OCI-LY3 (cell line): Measurements from ENCODE around the gene MIB2.

Experiments used
- H2AFZ ChIP-seq: fragments of 200-600, 300-600 bp; shearing (Covaris generic); 2 replicates; pipeline ENCODE4 v1.6.0; 2014; ENCODE audit warnings: antibody characterized with exemption, low read depth, low read length
- H3K27ac ChIP-seq: fragments of 200-600, 300-600 bp; sonication (generic); 2 replicates; pipeline ENCODE4 v1.5.1; 2014; ENCODE audit warnings: mild to moderate bottlenecking, low read length, moderate library complexity, mixed read lengths
- H3K27me3 ChIP-seq: fragments of 200-600, 300-600 bp; sonication (generic); 2 replicates; pipeline ENCODE4 v1.6.1; 2014; ENCODE audit warnings: low read depth, low read length, mixed read lengths
- H3K36me3 ChIP-seq: fragments of 200-600, 300-600 bp; sonication (generic); replicated peaks from 2 replicates; pipeline ENCODE3; 2014; ENCODE audit warnings: low read depth, low read length, mixed read lengths
- H3K4me1 ChIP-seq: fragments of 300-600, 200-600 bp; sonication (generic); 2 replicates; pipeline ENCODE4 v1.6.1; 2014; ENCODE audit warnings: low read length, mixed read lengths
- H3K4me2 ChIP-seq: fragments of 200-600, 300-600 bp; sonication (generic); 2 replicates; pipeline ENCODE4 v1.6.1; 2014; ENCODE audit warnings: low read length, mixed read lengths
- H3K4me3 ChIP-seq: fragments of 300-600, 200-600 bp; sonication (generic); 2 replicates; pipeline ENCODE4 v1.5.1; 2014; ENCODE audit warnings: antibody characterized with exemption, mild to moderate bottlenecking, low read length, moderate library complexity
- H3K79me2 ChIP-seq: fragments of 300-600, 200-600 bp; shearing (Covaris generic); 2 replicates; pipeline ENCODE4 v1.6.1; 2014; ENCODE audit warnings: mild to moderate bottlenecking, low read length, mixed read lengths
- H3K9ac ChIP-seq: fragments of 300-600, 200-600 bp; shearing (Covaris generic); 2 replicates; pipeline ENCODE4 v1.6.0; 2014; ENCODE audit warnings: mild to moderate bottlenecking, low read length, moderate library complexity
- H3K9me3 ChIP-seq: fragments of 200-600, 300-600 bp; shearing (Covaris generic); 2 replicates; pipeline ENCODE4 v1.6.1; 2014; ENCODE audit warnings: low read length, mixed read lengths; ENCODE audit not compliant: insufficient read depth
- H4K20me1 ChIP-seq: fragments of 200-600, 300-600 bp; sonication (generic); 2 replicates; pipeline ENCODE4 v1.6.1; 2016; ENCODE audit warnings: low read length, mixed read lengths; ENCODE audit not compliant: insufficient read depth
- CTCF ChIP-seq: fragments of 200-600, 300-600 bp; sonication (generic); IDR thresholded peaks from 2 replicates; pipeline ENCODE4 v1.5.1; 2014; ENCODE audit warnings: antibody characterized with exemption, low read length, low read depth
- EZH2phosphoT487 ChIP-seq: fragments of 200-600 bp; shearing (Covaris generic); IDR thresholded peaks from 2 replicates; pipeline ENCODE4 v1.6.1; 2018; ENCODE audit warnings: antibody characterized with exemption, mixed run types, low read depth

MIB2 gene

GRCh38 chr1:1603671-1604373 is 11.5 kb upstream of the MIB2 start:
- H2AFZ ChIP-seq = 0 out of 2 replicates have a peak overlapping the region, but pooled peaks have one; percentile 14
- no peak overlapping the region for H3K9ac ChIP-seq
- H3K36me3 ChIP-seq = no peaks in the 10 kb centered on the region
- peak overlapping the region; percentile 39 for H3K4me3 ChIP-seq
- H3K27ac ChIP-seq = no peak overlapping the region
- H4K20me1 ChIP-seq = no peaks in the 10 kb centered on the region
- peak overlapping the region; percentile 78 for H3K4me2 ChIP-seq
- H3K9me3 ChIP-seq = no peaks in the 10 kb centered on the region
- peaks cover 33% of the 10 kb centered on the region for H3K4me1 ChIP-seq
- TF ChIP-seq CTCF (no peak), EZH2phosphoT487 (no peak)
- H3K79me2 ChIP-seq = no peaks in the 10 kb centered on the region
- H3K27me3 ChIP-seq = no peaks in the 10 kb centered on the region

- Histone ChIP-seq H3K9ac (no peak overlapping the region), H3K79me2 (no peaks in the 10 kb centered on the region), H3K36me3 (no peaks in the 10 kb centered on the region), H3K4me3 (no peak overlapping the region), H3K27me3 (no peaks in the 10 kb centered on the region), H3K4me2 (no peak overlapping the region), H3K27ac (no peak overlapping the region), H3K9me3 (no peaks in the 10 kb centered on the region), H3K4me1 (peaks cover 33% of the 10 kb centered on the region), H2AFZ (no peak overlapping the region; the same call in 1 of the 2 replicates), H4K20me1 (no peaks in the 10 kb centered on the region)
- TF ChIP-seq CTCF = no peak
- no peak for TF ChIP-seq EZH2phosphoT487
Observed at GRCh38 chr1:1604374-1605033, 10.8 kb upstream of the MIB2 start.

DNA sequence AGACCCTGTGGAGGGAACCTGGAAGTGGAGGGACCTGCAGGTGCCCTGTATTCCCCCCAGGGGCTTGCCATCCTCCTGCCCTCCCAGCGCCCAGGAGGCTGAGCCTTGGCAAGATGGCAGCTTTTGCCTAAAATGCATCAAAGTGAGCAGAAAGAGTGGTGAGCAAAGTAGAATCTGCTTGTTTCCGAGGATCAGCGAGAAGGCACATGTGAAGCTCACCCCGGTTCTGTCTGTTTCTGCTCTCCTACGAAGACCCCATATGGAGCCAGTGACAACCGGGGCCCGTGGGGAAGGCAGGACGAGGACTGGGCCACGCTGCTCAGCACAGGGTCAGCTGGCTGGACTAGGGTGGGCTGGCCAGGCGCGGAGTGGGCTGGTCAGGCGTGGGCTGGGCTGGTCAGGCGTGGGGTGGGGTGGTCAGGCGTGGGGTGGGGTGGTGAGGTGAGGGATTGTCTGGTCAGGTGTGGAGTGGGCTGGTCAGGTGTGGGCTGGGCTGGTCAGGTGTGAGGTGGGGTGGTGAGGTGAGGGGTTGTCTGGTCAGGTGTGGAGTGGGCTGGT is 10.2 kb upstream of the MIB2 start:
- H3K79me2 ChIP-seq = no peaks in the 10 kb centered on the region
- no peaks in the 10 kb centered on the region for H4K20me1 ChIP-seq
- H3K9ac ChIP-seq = no peak overlapping the region
- H3K9me3 ChIP-seq = no peaks in the 10 kb centered on the region
- no peaks in the 10 kb centered on the region for H3K27me3 ChIP-seq
- no peak overlapping the region for H3K27ac ChIP-seq
- peaks cover 33% of the 10 kb centered on the region for H3K4me1 ChIP-seq
- TF ChIP-seq EZH2phosphoT487 = no peak
- no peak for TF ChIP-seq CTCF
- H3K4me3 ChIP-seq = no peak overlapping the region
- no peak overlapping the region; the same call in 1 of the 2 replicates for H2AFZ ChIP-seq
- H3K4me2 ChIP-seq = no peak overlapping the region
- no peaks in the 10 kb centered on the region for H3K36me3 ChIP-seq

- Histone ChIP-seq H4K20me1 (no peaks in the 10 kb centered on the region), H3K4me3 (no peak overlapping the region), H3K4me1 (peaks cover 33% of the 10 kb centered on the region), H3K9me3 (no peaks in the 10 kb centered on the region), H3K27me3 (no peaks in the 10 kb centered on the region), H3K79me2 (no peaks in the 10 kb centered on the region), H3K36me3 (no peaks in the 10 kb centered on the region), H2AFZ (no peak overlapping the region), H3K4me2 (no peak overlapping the region), H3K9ac (no peak overlapping the region), H3K27ac (no peak overlapping the region)
- no peak for TF ChIP-seq CTCF
- no peak for TF ChIP-seq EZH2phosphoT487
Observed at GRCh38 chr1:1605724-1606123, 9.6 kb upstream of the MIB2 start.
